ENCODE data around the gene TMED6.

TMED6 gene

GRCh38 chr16:69324013-69324531 is 27.5 kb downstream of the TMED6 start:
- DNase-seq (ENCODE audit: low read depth in 2 of 2): no peak

GRCh38 chr16:69323415-69323814 is 28.2 kb downstream of the TMED6 start:
- DNase-seq (ENCODE audit: low read depth in 2 of 2): no peak

GRCh38 chr16:69322343-69322742 is 29.2 kb downstream of the TMED6 start:
- DNase-seq (ENCODE audit: low read depth in 2 of 2): no peak

DNA sequence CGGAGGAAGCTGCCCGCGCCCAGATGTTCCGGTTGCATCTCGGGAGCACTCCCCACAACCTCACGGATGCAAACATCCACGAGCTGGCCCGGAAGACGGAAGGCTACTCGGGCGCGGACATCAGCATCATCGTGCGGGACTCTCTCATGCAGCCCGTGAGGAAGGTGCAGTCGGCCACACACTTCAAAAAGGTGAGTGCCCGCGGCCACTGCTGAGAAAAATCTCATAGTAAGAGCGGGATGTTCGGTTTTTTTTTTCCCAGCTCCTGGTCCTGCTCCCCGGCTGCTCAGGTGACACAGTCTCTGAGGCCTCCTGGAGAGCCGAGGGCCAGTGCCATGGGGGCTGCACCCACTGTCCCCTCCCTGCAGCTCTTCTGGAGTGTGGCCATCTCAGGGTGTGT is 30.5 kb downstream of the TMED6 start:
- DNase-seq (ENCODE audit: low read depth in 2 of 2): no peak

DNA sequence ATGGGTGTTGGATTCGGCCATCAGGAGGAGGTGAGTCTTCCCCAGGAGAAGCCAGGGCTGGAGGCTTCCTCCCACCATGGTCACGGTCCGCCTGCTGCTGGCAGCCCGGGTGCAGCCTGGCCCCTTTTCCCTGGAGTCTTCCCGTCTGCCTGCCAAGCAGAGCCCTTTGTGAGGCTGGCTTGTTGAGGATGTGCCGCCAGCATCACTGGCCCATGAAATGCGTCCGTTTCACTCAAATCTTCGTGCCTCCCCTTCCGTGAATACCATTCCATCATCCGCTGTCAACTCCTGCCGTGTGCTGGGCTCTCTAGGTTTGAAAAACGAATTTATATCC is 30.9 kb downstream of the TMED6 start:
- no peak for DNase-seq (ENCODE audit: low read depth in 2 of 2)

DNA sequence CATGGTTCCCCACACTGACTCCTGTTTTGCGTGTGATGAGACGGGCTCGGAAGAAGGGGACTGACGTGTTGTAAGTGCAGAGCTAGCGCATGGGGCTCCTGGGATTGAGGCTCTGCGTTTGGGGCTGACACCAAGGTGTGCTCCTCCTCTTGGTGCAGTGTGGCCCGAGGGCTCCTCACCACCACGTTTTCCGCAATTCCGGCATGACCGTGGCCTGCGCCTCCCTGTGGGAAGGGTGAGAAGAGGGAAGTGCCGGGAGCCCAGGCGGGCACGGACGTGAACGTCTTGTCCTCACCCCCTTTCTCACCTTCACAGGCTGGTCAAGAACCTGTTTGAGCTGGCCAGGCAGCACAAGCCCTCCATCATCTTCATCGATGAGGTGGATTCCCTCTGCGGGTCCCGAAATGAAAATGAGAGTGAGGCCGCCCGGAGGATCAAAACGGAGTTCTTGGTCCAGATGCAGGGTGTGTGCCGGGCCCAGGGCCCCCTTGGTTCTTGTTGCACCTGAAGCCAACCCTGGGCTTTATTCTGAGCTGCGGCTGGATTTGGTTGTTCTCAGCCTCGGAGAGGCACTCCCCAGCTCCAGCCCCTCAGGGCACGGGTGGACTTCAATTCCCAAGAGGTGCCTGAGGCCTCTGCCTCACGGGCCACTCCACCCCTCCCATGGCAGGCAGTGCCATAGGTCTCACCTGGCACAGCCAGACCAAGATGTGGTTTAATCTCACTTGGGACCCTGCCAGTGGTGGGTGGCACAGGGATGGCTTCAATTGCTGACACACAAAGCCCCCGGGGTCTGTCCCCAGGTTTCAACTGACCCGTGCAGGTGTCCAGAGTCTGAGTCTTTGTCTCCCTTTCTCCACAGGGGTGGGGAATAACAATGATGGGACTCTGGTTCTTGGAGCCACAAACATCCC is 31.5 kb downstream of the TMED6 start:
- no peak for DNase-seq (ENCODE audit: low read depth in 2 of 2)

DNA sequence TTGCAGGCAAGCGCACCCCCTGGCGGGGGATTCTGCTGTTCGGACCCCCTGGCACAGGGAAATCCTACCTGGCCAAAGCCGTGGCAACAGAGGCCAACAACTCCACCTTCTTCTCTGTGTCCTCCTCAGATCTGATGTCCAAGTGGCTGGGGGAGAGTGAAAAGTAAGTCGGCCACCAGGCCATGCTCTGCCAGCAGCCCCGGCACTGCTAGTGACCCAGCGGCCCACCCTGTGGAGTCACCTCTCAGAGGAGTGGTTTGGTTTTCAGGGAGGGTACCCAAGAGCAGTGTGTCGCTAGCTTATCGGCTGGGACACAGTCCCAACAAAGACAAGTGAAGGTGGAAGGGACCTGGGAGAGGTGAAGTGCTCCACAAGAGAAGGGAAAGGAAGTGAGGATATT is 32.2 kb downstream of the TMED6 start:
- no peak for DNase-seq (ENCODE audit: low read depth in 2 of 2)

DNA sequence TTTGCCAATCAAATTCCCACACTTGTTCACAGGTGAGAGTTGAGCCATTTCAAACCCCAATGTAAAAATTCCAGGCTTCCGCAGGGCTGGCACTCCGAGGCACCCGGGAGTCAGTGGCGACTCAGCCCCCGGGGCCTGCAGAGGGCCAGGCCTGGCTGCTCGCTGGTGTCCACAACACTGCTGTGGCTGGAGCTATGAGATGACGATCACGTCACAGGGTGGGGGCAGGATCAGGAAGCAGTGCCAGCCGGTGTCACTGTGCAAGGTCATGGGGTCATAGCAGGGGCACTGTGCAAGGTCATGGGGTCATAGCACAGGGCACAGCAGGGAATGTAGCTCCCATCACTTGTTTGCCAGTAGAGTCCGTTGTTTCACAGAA is 32.7 kb downstream of the TMED6 start:
- no peak for DNase-seq (ENCODE audit: low read depth in 2 of 2)

DNA sequence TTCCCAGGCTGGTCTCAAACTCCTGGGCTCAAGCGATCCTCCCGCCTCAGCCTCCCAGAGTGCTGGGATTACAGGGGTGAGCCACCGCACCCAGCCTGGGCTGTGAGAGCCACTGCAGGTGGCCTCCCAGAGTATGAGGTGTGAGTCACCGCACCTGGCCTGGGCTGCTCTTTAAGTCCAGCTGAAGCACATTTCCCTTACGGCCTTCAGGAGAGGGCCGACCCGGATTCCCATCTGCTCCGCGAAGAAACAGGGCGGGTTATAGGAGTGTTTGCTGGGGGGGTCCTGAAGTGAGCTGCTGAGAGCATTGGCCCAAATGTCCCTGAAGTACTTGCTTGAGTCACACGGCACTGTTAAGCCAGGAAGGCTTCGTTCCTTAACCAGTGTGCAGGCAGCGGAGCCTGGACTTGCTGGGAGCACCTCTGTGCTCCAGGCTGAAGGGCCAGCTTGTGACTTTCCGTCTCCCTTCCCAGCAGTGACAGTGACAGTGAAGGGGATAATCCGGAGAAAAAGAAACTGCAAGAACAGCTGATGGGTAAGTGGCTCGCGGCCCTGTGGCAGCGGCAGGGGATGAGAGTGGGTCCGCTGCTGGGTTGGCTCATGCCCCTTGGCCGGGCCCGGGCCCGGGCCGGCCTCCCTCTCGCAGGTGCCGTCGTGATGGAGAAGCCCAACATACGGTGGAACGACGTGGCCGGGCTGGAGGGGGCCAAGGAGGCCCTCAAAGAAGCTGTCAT is 33.2 kb downstream of the TMED6 start:
- DNase-seq (ENCODE audit: low read depth in 2 of 2): no peak

GRCh38 chr16:69316595-69317034 is 35.0 kb downstream of the TMED6 start:
- no peak for DNase-seq (ENCODE audit: low read depth in 2 of 2)

- no peak for DNase-seq (ENCODE audit: low read depth in 2 of 2)
Measured at GRCh38 chr16:69315486-69316311, 35.9 kb downstream of the TMED6 start.

GRCh38 chr16:69314534-69314933 is 37.1 kb downstream of the TMED6 start:
- DNase-seq (ENCODE audit: low read depth in 2 of 2): no peak

DNA sequence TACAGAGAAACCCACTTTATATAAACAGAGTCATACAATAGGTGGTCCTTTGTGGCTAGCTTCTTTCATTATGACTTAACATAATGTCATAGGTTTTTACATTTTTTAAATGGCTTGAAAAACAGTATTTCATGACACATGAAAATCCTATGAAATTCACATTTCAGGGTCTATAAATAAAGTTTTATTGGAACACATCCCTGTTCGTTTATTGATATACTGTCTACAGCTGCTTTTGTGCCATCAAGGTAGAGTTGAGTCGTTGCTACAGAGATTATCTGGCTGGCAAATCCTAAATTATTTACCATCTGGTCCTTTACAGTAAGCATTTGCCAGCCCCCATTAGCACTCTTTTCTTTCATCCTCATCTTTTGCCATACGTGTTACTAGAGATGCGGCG is 38.1 kb downstream of the TMED6 start:
- no peak for DNase-seq (ENCODE audit: low read depth in 2 of 2)

DNA sequence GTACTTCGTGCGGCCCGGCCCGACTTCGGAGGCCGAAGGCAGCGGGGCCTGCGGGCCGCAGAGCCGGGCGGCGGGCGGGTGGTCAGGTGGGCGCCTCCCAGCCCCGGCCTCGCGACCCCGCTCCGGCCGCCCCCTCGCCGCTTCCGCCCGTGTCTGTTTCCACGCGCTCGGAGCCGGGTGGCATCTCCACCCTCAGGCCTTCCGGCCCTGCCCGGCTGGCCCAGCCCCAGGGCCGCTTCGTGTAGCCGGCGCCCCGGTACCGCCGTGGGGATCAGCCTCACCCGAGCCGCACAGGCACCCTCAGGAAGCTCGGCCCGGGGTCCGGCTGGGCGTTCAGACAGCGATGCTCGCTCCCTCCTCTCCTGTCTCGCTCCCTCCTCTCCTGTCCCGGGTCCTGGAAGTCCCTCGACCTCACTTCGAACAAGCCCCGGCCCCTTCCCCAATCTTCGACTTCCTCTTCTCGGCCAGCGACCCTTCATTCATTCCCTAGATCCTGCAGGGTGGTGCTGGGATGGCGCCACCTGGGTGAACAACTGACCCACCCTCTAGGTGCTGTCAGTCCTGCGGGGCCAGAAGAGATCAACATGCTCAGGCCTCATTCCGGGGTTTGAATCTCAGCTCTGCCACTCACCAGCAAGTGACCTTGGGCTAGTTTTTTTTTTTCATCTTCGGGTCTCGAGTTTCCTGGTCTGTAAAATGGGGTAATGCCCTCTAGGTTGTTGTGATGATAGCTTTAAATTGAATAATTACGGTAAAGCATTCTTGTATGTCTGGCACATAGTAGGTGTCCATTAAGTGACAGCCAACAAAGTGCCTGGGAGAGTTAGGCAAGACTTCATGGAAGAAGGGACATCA is 39.8 kb downstream of the TMED6 start:
- DNase-seq (ENCODE audit: low read depth in 2 of 2): no peak

DNA sequence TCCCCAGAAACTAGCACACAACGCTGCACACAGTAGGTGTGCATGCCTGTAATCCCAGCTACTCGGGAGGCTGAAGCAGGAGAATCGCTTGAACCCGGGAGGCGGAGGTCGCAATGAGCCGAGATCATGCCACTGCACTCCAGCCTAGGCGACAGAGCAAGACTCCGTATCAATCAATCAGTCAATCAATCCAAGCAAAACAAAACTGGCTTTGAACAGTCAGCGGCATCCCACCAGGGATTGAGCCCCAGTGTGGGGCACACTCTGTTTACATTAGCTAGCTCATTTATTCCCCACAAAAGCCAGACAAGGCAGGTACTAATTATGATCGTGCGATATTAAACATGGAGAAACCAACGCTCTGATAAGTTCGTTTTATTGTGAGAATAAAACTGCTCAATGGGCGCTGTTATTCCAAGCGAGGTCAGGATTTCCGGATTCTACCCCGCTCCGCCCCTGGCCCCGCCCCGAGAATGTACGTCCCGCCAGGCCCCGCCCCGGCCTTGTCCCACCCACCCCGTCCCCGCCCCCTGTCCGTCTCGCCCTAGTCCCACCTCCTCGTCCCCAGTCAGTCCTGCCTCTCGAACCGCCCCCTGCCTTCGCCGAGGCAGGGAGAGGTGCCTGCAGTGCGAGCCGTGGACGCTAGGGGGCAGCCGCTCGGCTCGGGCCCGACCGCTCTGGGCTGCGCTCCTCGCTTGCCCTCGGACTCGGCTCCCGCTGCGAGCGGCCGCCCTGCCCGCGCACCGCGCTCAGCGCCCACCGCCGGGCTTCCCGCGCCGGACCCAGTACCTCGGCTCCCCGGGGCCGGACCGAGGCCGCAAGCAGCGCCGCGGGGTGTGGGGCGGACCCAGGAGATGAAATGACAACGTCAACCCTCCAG is 40.7 kb downstream of the TMED6 start, which contains the start of gene VPS4A:
Gene VPS4A, plus strand, starts transcription at position 698 of the 880 bp plus-strand sequence. Its CDS starts 162 bp downstream, at position 860.
- peak; percentile 90 for DNase-seq (ENCODE audit: low read depth in 2 of 2)

GRCh38 chr16:69309316-69309715 is 42.3 kb downstream of the TMED6 start:
- no peak for DNase-seq (ENCODE audit: low read depth in 2 of 2)

DNA sequence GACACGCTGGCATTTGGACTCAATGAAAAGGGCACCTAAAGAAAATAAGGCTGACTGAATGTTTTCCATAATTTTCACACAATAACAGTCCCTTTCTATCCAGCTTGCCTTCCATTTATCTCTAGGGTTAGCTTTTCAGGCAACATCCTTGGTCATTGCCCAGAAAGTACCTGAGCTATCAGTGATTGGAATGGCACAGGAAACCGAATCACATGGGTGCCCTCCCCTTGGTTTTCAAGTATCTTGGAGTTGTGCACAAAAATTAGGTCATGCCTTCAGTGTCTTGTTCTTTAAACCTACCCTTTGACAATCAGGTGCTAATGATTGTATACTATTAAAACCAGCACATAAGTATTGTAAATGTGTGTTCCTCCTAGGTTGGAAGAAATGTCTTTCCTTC is 43.7 kb downstream of the TMED6 start:
- DNase-seq (ENCODE audit: low read depth in 2 of 2): no peak

DNA sequence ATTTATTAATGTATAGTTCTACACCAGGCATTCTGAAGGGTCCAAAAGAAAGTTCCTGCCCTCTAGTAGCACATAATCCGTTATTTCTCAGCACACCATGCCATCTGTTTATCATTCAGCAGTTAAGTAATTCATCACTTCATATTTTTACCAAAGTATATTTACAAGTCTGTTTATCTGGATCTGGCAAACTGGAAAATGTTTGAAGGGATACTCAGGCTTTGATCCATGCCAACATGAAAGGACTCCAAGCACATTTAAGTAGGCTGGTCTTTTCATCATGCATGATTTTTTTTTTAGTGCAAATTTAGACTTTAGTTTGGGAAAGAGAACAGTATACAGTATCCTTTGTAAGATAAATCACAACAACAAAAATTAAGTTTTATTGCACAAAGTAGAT is 44.5 kb downstream of the TMED6 start:
- no peak for DNase-seq (ENCODE audit: low read depth in 2 of 2)

- DNase-seq (ENCODE audit: low read depth in 2 of 2): no peak
Measured at GRCh38 chr16:69306031-69306430, 45.6 kb downstream of the TMED6 start.

- no peak for DNase-seq (ENCODE audit: low read depth in 2 of 2)
Measured at GRCh38 chr16:69302301-69302700, 49.3 kb downstream of the TMED6 start.

Data from fibroblast of skin of left quadriceps (primary cell).